SH-SY5Y (cell line): Measurements from ENCODE around the gene FGF1.

Experiments used
- GATA2 ChIP-seq: IDR thresholded peaks from 2 replicates; pipeline ENCODE4 v1.6.1; 2011; ENCODE audit warnings: mild to moderate bottlenecking, low read depth, low read length
- GATA3 ChIP-seq: IDR thresholded peaks from 2 replicates; pipeline ENCODE4 v1.6.1; 2011; ENCODE audit warnings: low read depth, mild to moderate bottlenecking, low read length, moderate library complexity

DNA sequence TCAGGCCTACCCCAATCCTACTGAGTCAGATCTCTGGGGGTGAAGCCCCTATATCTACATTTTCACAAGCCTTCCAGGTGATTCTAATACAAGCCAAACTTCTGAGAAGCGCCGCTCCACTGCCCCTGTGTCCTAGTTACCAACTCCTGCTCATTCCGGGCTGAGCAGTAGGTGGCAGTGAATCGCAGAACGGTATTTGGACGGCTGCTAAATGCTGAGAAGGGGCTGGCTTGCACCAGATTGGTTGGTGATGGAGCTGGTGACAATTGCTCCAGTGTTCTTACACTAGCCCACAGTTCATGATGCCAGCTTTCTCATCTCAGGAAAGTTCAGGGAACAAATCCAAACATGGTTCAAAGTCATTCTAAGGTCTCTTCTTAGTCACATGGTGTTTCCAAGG, 31.1 kb upstream of the FGF1 start:
- TF ChIP-seq GATA3 (no peak), GATA2 (no peak)
